Body of pancreas (tissue), 4 donors: ENCODE measurements around the gene CGN.

ENCODE experiments used
- POLR2A ChIP-seq, 3 donors: fragments of 450-650 bp; IDR thresholded peaks; one replicate each; pipeline ENCODE4 v1.6.1; 2016; ENCODE audit warnings: antibody characterized with exemption in 3 of 3, mild to moderate bottlenecking in 2 of 3
- TF ChIP-seq, protein P1 (sequence below), 7 experiments: fragments of 450-650 bp in 4 of 7; fragments of 200-600 bp in 3 of 7; sonication (generic) in 3 of 7; IDR thresholded peaks; one replicate each; pipeline ENCODE4 v1.5.1; 2016 to 2019; ENCODE audit warnings: antibody characterized with exemption in 7 of 7

DNA sequence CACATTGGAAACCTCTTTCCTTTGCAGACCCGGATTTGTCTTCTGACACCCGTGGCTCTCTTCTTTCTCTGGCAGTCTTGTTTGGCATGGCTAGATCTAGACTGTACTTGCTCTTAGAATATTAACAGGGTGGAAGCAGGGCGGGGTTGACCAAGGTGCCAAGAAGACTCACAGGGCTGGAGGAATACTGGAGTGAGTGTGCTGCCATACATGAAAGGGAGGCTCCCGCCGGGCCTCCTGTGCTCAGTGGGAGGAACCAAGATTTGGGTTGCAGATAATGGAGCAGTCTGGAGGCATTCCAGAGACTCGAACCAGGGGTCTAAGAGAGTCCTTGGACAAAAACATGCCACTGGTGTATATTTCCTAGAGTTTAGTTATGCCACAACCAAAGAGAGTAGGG lies 73.1 kb downstream of the CGN start:
- TF ChIP-seq, protein P1, sequence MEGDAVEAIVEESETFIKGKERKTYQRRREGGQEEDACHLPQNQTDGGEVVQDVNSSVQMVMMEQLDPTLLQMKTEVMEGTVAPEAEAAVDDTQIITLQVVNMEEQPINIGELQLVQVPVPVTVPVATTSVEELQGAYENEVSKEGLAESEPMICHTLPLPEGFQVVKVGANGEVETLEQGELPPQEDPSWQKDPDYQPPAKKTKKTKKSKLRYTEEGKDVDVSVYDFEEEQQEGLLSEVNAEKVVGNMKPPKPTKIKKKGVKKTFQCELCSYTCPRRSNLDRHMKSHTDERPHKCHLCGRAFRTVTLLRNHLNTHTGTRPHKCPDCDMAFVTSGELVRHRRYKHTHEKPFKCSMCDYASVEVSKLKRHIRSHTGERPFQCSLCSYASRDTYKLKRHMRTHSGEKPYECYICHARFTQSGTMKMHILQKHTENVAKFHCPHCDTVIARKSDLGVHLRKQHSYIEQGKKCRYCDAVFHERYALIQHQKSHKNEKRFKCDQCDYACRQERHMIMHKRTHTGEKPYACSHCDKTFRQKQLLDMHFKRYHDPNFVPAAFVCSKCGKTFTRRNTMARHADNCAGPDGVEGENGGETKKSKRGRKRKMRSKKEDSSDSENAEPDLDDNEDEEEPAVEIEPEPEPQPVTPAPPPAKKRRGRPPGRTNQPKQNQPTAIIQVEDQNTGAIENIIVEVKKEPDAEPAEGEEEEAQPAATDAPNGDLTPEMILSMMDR (IDR thresholded peaks at IDR 0.05) = no peak
- TF ChIP-seq POLR2A (IDR thresholded peaks at IDR 0.05) = no peak
